SU-DHL-6 (cell line): ENCODE data around the gene TAF6L.
"Not testable (repeated sequence)": the region's sequence is repeated elsewhere in the genome, so short reads cannot be mapped to it uniquely, and the experiment has no call there.

Experiments used
- H2AFZ ChIP-seq: fragments of 200-600 bp; sonication (generic); 2 replicates; pipeline ENCODE4 v1.6.1; 2014; ENCODE audit warnings: low read depth, mild to moderate bottlenecking, moderate library complexity, mixed read lengths, antibody characterized with exemption, low read length; ENCODE audit not compliant: severe bottlenecking
- H3F3A ChIP-seq: fragments of 200-600 bp; shearing (Covaris generic); 2 replicates; pipeline ENCODE4 v1.6.0; 2016; ENCODE audit warnings: antibody characterized with exemption, mild to moderate bottlenecking; ENCODE audit not compliant: insufficient read depth
- H3K27ac ChIP-seq: fragments of 200-600 bp; sonication (generic); 2 replicates; pipeline ENCODE4 v1.5.1; 2016; ENCODE audit warnings: low read depth, mild to moderate bottlenecking, low read length, moderate library complexity, mixed read lengths
- H3K27me3 ChIP-seq: fragments of 200-600 bp; sonication (generic), shearing (Covaris generic); 2 replicates; pipeline ENCODE4 v1.6.0; 2014; ENCODE audit warnings: mild to moderate bottlenecking, low read length
- H3K36me3 ChIP-seq: fragments of 200-600 bp; sonication (generic); 2 replicates; pipeline ENCODE4 v1.6.1; 2014; ENCODE audit warnings: mild to moderate bottlenecking, low read length, mixed read lengths
- H3K4me2 ChIP-seq: fragments of 300-600, 200-600 bp; shearing (Covaris generic), sonication (generic); 2 replicates; pipeline ENCODE4 v1.6.0; 2014; ENCODE audit warnings: low read length, low read depth, mild to moderate bottlenecking; ENCODE audit not compliant: poor library complexity, severe bottlenecking
- H3K4me3 ChIP-seq: fragments of 200-600 bp; sonication (generic); 2 replicates; pipeline ENCODE4 v1.5.1; 2014; ENCODE audit warnings: antibody characterized with exemption, low read length, mild to moderate bottlenecking, mixed read lengths; ENCODE audit not compliant: insufficient read depth, poor library complexity, severe bottlenecking
- H3K79me2 ChIP-seq: fragments of 200-600 bp; sonication (generic); 2 replicates; pipeline ENCODE4 v1.6.1; 2014; ENCODE audit warnings: mild to moderate bottlenecking, low read length, moderate library complexity; ENCODE audit not compliant: insufficient read depth
- H3K9ac ChIP-seq: fragments of 200-600 bp; sonication (generic); 2 replicates; pipeline ENCODE4 v1.7.0; 2014; ENCODE audit warnings: mild to moderate bottlenecking, low read length
- H3K9me2 ChIP-seq: fragments of 200-600 bp; sonication (generic); replicated peaks from 2 replicates; pipeline ENCODE4 v1.6.1; 2014; ENCODE audit warnings: low read length; ENCODE audit not compliant: insufficient read depth
- H3K9me3 ChIP-seq: fragments of 200-600 bp; sonication (generic); 2 replicates; pipeline ENCODE4 v1.6.1; 2014; ENCODE audit warnings: low read length, mixed read lengths; ENCODE audit not compliant: insufficient read depth
- H4K20me1 ChIP-seq: fragments of 200-600 bp; sonication (generic); 2 replicates; pipeline ENCODE4 v1.6.1; 2014; ENCODE audit warnings: low read depth, mild to moderate bottlenecking, antibody characterized with exemption, low read length, moderate library complexity, mixed read lengths
- EZH2phosphoT487 ChIP-seq: fragments of 200-600 bp; sonication (generic), shearing (Covaris generic); conservative IDR thresholded peaks from 2 replicates; pipeline ENCODE4 v1.6.1; 2018; ENCODE audit warnings: mild to moderate bottlenecking, antibody characterized with exemption, low read length, moderate library complexity, mixed read lengths
- TF ChIP-seq, protein P1 (sequence below): fragments of 200-600 bp; sonication (generic); IDR thresholded peaks from one replicate; pipeline ENCODE4 v1.5.1; 2017; ENCODE audit warnings: antibody characterized with exemption, mild to moderate bottlenecking, low read length, moderate library complexity; ENCODE audit not compliant: insufficient read depth, poor library complexity, severe bottlenecking

The TAF6L gene

DNA sequence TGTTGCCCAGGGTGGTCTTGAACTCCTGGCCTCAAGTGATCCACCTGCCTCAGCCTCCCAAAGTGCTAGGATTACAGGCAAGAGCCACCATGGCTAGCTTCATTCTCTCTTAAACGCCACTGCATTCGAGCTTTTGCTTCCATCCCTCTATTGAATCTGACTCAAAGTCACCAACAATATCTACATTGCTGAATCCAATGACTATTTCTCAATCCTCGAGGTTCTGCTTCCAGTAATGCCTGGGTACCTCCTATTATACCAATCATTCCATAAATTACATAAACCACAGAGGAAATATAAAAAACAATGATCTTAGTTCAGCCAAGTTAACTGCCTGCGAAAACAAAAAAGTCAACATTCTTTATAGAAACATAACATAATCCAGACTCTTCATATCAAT lies 45.9 kb downstream of the TAF6L start:
- Histone ChIP-seq H3K27me3 (no peaks in the 10 kb centered on the region), H3K4me3 (no peak overlapping the region), H3K27ac (no peak overlapping the region), H3K9me2 (no peaks in the 10 kb centered on the region), H2AFZ (no peak overlapping the region), H3K9ac (no peak overlapping the region), H3K36me3 (0 out of 2 replicates have a peak, but pooled peaks cover 5% of the 10 kb centered on the region), H3K4me2 (no peak overlapping the region), H4K20me1 (no peaks in the 10 kb centered on the region), H3K79me2 (no peaks in the 10 kb centered on the region), H3K9me3 (no peaks in the 10 kb centered on the region), H3F3A (no peaks in the 10 kb centered on the region)
- TF ChIP-seq, protein P1, sequence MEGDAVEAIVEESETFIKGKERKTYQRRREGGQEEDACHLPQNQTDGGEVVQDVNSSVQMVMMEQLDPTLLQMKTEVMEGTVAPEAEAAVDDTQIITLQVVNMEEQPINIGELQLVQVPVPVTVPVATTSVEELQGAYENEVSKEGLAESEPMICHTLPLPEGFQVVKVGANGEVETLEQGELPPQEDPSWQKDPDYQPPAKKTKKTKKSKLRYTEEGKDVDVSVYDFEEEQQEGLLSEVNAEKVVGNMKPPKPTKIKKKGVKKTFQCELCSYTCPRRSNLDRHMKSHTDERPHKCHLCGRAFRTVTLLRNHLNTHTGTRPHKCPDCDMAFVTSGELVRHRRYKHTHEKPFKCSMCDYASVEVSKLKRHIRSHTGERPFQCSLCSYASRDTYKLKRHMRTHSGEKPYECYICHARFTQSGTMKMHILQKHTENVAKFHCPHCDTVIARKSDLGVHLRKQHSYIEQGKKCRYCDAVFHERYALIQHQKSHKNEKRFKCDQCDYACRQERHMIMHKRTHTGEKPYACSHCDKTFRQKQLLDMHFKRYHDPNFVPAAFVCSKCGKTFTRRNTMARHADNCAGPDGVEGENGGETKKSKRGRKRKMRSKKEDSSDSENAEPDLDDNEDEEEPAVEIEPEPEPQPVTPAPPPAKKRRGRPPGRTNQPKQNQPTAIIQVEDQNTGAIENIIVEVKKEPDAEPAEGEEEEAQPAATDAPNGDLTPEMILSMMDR, result no peak
- no peak for TF ChIP-seq EZH2phosphoT487

DNA sequence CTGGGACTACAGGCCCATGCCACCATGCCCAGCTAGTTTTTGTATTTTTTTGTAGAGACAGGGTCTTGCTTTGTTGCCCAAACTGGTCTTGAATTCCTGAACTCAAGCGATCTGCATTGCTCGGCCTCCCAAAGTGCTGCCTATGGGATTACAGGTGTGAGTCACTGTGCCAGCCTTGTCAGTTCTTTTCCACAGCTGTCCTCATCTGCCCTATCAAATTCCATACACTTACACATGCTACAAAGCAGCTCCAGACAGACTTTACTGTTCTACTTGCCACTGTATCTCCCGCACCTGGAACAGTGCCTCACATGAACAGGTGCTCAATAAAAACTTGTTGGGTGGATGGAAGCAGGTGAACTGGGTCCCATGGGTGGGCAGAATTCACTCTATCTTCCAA lies 52.5 kb downstream of the TAF6L start:
- Histone ChIP-seq H3K36me3 (peaks cover 8% of the 10 kb centered on the region; the same call in 1 of the 2 replicates), H3K4me2 (no peak overlapping the region), H3K27me3 (no peaks in the 10 kb centered on the region), H3K79me2 (peaks cover 5% of the 10 kb centered on the region; the same call in 1 of the 2 replicates), H3K27ac (no peak overlapping the region), H3K9ac (no peak overlapping the region), H2AFZ (no peak overlapping the region), H3F3A (no peaks in the 10 kb centered on the region), H4K20me1 (no peaks in the 10 kb centered on the region), H3K9me3 (no peaks in the 10 kb centered on the region), H3K9me2 (no peaks in the 10 kb centered on the region), H3K4me3 (no peak overlapping the region)
- TF ChIP-seq, protein P1, result no peak
- TF ChIP-seq EZH2phosphoT487, result no peak

DNA sequence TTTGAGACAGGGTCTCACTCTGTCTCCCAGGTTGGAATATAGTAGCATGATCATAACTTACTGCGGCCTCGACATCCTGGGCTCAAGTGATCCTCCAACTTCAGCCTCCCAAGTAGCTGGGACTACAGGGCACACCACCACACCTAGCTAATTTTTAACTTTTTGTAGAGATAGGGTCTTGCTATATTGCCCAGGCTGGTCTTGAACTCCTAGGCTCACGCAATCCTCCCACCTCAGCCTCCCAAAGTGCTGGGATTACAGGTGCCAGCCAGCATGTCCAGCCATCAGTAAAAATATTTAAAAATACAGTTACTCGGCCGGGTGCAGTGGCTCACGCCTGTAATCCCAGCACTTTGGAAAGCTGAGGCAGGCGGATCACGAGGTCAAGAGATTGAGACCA lies 56.9 kb downstream of the TAF6L start:
- H3K36me3 ChIP-seq, H3K4me3 ChIP-seq: not testable (repeated sequence)

DNA sequence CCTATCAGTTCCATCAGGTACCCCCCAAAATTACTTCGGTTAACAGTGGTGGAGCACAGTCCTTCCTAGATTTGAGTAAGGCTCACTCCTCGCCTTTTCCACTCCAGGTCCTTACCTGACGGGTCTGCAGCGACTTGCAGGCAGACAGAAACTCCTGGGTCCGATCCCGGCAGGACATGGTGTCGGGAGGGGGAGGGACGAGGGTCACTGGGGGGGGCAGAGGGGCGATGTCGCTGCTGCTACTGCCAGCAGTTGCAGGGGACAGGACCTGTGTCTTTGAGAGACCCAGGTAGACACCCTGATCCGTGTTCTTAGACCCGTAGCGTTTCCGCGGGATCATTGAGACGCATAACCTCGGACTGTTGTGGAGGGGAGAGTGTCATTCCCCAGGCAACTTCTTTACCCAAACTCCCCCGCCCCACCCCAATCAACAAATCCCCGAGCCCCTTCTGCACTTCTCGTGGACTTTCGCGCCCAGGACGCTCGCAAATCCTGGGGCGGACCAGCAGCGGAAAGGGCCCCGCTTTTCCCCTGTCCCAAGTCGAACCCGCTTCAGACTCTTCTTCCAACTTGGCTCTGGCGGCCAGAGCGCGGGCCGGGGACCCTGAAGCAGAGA lies 59.8 kb downstream of the TAF6L start:
- Histone ChIP-seq H3K36me3 (0 out of 2 replicates have a peak, but pooled peaks cover 3% of the 10 kb centered on the region), H3K9ac (peak overlapping the region; percentile 81), H4K20me1 (no peaks in the 10 kb centered on the region), H3K79me2 (peaks cover 28% of the 10 kb centered on the region), H3K27ac (peak overlapping the region; percentile 51), H3F3A (peaks cover 7% of the 10 kb centered on the region; the same call in 1 of the 2 replicates), H2AFZ (no peak overlapping the region), H3K27me3 (no peaks in the 10 kb centered on the region), H3K4me3 (peak overlapping the region; percentile 87), H3K4me2 (peak overlapping the region; percentile 87), H3K9me3 (no peaks in the 10 kb centered on the region), H3K9me2 (no peaks in the 10 kb centered on the region)
- TF ChIP-seq, protein P1, result no peak
- TF ChIP-seq EZH2phosphoT487, result no peak

More for the DNA sequence above, 56.9 kb downstream of the TAF6L start:
- H4K20me1 ChIP-seq, H3K27me3 ChIP-seq, H3K27ac ChIP-seq, H3K9me2 ChIP-seq, H3K9me3 ChIP-seq, H3K4me2 ChIP-seq, H3F3A ChIP-seq, H3K9ac ChIP-seq, H2AFZ ChIP-seq: not testable (repeated sequence)
- peaks cover 28% of the 10 kb centered on the region for H3K79me2 ChIP-seq
